Measurements from ENCODE around the gene LRRTM3. TPM values are rescaled to one million over a fixed set of nuclear protein-coding genes. Genes with fewer than 3 reads are reported as not detected.

LRRTM3 gene
- total RNA-seq, 1 experiment from 2014 or later = 0.21 TPM

GRCh38 chr10:67095531-67095930 lies 169.7 kb downstream of the LRRTM3 start:
- Histone ChIP-seq H3K4me3 (ENCODE audit: insufficient read depth, low read depth, low read length) (no peak overlapping the region), H3K36me3 (replicated peaks; ENCODE audit: control insufficient read depth, insufficient read depth, low read length) (no peaks in the 10 kb centered on the region), H3K27me3 (ENCODE audit: control insufficient read depth, insufficient read depth, low read length) (no peaks in the 10 kb centered on the region)
- no peak for DNase-seq

- no peak for DNase-seq
Measured at GRCh38 chr10:67098461-67098860, 172.6 kb downstream of the LRRTM3 start.

DNA sequence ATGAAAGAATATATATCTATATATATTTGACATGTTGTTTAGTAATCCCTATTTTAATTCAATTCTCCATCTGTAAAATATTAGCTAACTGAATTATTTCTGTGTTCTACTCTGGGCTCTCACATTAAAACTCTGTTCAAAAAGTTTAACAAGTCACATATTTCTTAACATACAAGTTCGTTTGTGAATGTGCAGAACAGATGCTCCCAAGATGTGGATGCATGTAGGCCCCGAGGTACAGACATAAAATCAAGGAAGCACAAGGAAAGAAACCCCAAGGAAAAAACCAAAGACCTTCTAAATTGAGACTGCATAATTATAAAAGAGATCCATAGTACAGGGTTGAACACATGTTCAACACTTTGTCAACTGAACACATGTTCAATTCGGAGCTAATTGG lies 175.1 kb downstream of the LRRTM3 start:
- H3K36me3 ChIP-seq (replicated peaks; ENCODE audit: control insufficient read depth, insufficient read depth, low read length) = no peaks in the 10 kb centered on the region
- no peaks in the 10 kb centered on the region for H3K27me3 ChIP-seq (ENCODE audit: control insufficient read depth, insufficient read depth, low read length)
- DNase-seq = no peak
- H3K4me3 ChIP-seq (ENCODE audit: insufficient read depth, low read depth, low read length) = no peak overlapping the region

More at GRCh38 chr10:67098461-67098860, 172.6 kb downstream of the LRRTM3 start:
- no peaks in the 10 kb centered on the region for H3K36me3 ChIP-seq (replicated peaks; ENCODE audit: control insufficient read depth, insufficient read depth, low read length)
- H3K27me3 ChIP-seq (ENCODE audit: control insufficient read depth, insufficient read depth, low read length) = no peaks in the 10 kb centered on the region
- no peak overlapping the region for H3K4me3 ChIP-seq (ENCODE audit: insufficient read depth, low read depth, low read length)

- H3K36me3 ChIP-seq (replicated peaks; ENCODE audit: control insufficient read depth, insufficient read depth, low read length) = no peaks in the 10 kb centered on the region
- no peak overlapping the region for H3K4me3 ChIP-seq (ENCODE audit: insufficient read depth, low read depth, low read length)
- no peaks in the 10 kb centered on the region for H3K27me3 ChIP-seq (ENCODE audit: control insufficient read depth, insufficient read depth, low read length)
- DNase-seq = no peak
Measured at GRCh38 chr10:67107670-67108069, 181.8 kb downstream of the LRRTM3 start.

GRCh38 chr10:67110286-67110685 lies 184.4 kb downstream of the LRRTM3 start:
- no peak overlapping the region for H3K4me3 ChIP-seq (ENCODE audit: insufficient read depth, low read depth, low read length)
- DNase-seq = no peak
- no peaks in the 10 kb centered on the region for H3K36me3 ChIP-seq (replicated peaks; ENCODE audit: control insufficient read depth, insufficient read depth, low read length)
- H3K27me3 ChIP-seq (ENCODE audit: control insufficient read depth, insufficient read depth, low read length) = no peaks in the 10 kb centered on the region

GRCh38 chr10:67112765-67113164 lies 186.9 kb downstream of the LRRTM3 start:
- Histone ChIP-seq H3K4me3 (ENCODE audit: insufficient read depth, low read depth, low read length) (no peak overlapping the region), H3K36me3 (replicated peaks; ENCODE audit: control insufficient read depth, insufficient read depth, low read length) (no peaks in the 10 kb centered on the region), H3K27me3 (ENCODE audit: control insufficient read depth, insufficient read depth, low read length) (no peaks in the 10 kb centered on the region)
- DNase-seq = no peak

GRCh38 chr10:67114945-67115344 lies 189.1 kb downstream of the LRRTM3 start:
- no peaks in the 10 kb centered on the region for H3K27me3 ChIP-seq (ENCODE audit: control insufficient read depth, insufficient read depth, low read length)
- no peak for DNase-seq
- no peak overlapping the region for H3K4me3 ChIP-seq (ENCODE audit: insufficient read depth, low read depth, low read length)
- no peaks in the 10 kb centered on the region for H3K36me3 ChIP-seq (replicated peaks; ENCODE audit: control insufficient read depth, insufficient read depth, low read length)

DNA sequence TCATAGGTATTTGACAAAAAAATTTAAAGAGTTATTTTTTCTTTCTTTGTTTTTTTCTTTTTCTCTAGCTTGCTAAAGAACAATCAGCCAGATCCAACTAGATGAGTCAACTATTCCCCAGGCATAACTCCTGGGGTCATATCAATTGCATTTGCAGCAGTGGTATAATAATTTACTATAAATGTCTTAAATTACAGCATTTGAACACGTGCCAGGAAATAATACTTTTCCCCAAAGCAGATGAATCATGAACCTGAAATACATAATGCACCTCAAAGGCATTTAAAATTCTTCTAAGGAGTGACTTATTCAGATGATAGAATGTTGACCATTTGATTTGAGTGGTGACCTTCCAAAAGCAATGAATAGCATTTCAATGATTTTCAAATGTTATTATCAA lies 190.1 kb downstream of the LRRTM3 start:
- no peak for DNase-seq
- no peaks in the 10 kb centered on the region for H3K27me3 ChIP-seq (ENCODE audit: control insufficient read depth, insufficient read depth, low read length)
- no peak overlapping the region for H3K4me3 ChIP-seq (ENCODE audit: insufficient read depth, low read depth, low read length)
- H3K36me3 ChIP-seq (replicated peaks; ENCODE audit: control insufficient read depth, insufficient read depth, low read length) = no peaks in the 10 kb centered on the region

DNA sequence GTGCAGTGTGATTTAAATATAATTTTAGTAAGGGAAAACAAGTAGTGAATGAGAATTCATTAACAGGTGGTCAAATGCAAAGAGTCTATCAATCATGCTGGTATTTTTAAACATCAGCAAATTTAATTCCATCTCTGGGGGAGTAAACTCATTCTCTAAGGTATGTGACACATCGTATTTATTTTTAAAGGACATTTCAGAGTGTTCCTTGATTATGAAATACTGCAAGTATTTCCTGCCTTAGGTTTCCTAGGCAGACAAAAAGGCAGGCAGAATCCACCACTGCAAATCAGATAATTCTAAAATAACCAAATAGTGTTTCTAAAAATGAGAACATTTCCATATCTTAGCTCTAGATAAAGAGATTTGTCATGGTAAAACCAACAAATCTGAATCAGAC lies 193.8 kb downstream of the LRRTM3 start:
- Histone ChIP-seq H3K36me3 (replicated peaks; ENCODE audit: control insufficient read depth, insufficient read depth, low read length) (no peaks in the 10 kb centered on the region), H3K27me3 (ENCODE audit: control insufficient read depth, insufficient read depth, low read length) (no peaks in the 10 kb centered on the region), H3K4me3 (ENCODE audit: insufficient read depth, low read depth, low read length) (no peak overlapping the region)
- no peak for DNase-seq

GRCh38 chr10:67127441-67127840 lies 201.6 kb downstream of the LRRTM3 start:
- H3K36me3 ChIP-seq (replicated peaks; ENCODE audit: control insufficient read depth, insufficient read depth, low read length) = no peaks in the 10 kb centered on the region
- H3K4me3 ChIP-seq (ENCODE audit: insufficient read depth, low read depth, low read length) = no peak overlapping the region
- H3K27me3 ChIP-seq (ENCODE audit: control insufficient read depth, insufficient read depth, low read length) = no peaks in the 10 kb centered on the region
- no peak for DNase-seq

GRCh38 chr10:67140641-67141040 lies 214.8 kb downstream of the LRRTM3 start:
- DNase-seq = peak; percentile 10
- H3K4me3 ChIP-seq (ENCODE audit: insufficient read depth, low read depth, low read length) = no peak overlapping the region
- no peaks in the 10 kb centered on the region for H3K27me3 ChIP-seq (ENCODE audit: control insufficient read depth, insufficient read depth, low read length)
- no peaks in the 10 kb centered on the region for H3K36me3 ChIP-seq (replicated peaks; ENCODE audit: control insufficient read depth, insufficient read depth, low read length)

DNA sequence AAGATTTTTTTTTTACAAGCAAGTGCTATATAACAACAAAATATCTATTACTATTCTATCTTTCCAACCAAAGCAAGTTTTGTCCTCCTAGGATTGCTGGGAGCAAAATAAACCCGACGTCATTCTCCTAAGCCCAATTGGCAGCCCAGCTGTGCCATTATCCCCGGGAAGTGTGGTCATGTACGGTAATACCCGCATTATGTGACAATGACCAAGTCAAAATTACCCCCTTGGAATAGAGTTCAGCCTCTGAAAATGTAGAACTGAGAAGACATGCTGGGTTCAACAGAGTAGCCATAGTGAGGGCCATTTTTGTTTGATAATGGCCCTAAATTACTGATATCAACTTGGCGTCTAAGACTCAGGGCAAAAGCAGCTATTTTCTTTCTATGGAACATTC lies 215.5 kb downstream of the LRRTM3 start:
- no peaks in the 10 kb centered on the region for H3K36me3 ChIP-seq (replicated peaks; ENCODE audit: control insufficient read depth, insufficient read depth, low read length)
- no peaks in the 10 kb centered on the region for H3K27me3 ChIP-seq (ENCODE audit: control insufficient read depth, insufficient read depth, low read length)
- DNase-seq = no peak
- H3K4me3 ChIP-seq (ENCODE audit: insufficient read depth, low read depth, low read length) = no peak overlapping the region

DNA sequence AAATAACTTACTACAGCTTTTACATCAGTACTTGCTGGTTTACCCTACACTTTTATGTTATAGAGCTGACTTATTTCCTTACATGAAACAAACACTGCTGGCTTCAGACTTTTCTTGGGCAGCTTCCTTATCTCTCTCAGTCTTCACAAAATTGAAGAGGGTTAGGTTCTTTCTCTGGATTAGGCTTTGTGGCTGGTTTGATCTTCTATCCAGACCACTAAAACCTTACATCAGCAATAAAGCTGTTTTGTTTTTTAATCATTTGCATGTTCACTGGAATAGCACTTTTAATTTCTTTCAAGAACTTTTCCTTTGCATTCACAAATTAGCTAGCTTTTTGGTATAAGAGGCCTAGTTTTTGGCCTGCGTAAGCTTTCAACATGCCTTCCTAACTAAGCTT lies 218.7 kb downstream of the LRRTM3 start:
- no peaks in the 10 kb centered on the region for H3K27me3 ChIP-seq (ENCODE audit: control insufficient read depth, insufficient read depth, low read length)
- no peaks in the 10 kb centered on the region for H3K36me3 ChIP-seq (replicated peaks; ENCODE audit: control insufficient read depth, insufficient read depth, low read length)
- no peak for DNase-seq

More for the DNA sequence above, 218.7 kb downstream of the LRRTM3 start:
- H3K4me3 ChIP-seq (ENCODE audit: insufficient read depth, low read depth, low read length) = no peak overlapping the region

All from H7 (cell line).